ENCODE measurements around the gene STPG2.

The STPG2 gene

DNA sequence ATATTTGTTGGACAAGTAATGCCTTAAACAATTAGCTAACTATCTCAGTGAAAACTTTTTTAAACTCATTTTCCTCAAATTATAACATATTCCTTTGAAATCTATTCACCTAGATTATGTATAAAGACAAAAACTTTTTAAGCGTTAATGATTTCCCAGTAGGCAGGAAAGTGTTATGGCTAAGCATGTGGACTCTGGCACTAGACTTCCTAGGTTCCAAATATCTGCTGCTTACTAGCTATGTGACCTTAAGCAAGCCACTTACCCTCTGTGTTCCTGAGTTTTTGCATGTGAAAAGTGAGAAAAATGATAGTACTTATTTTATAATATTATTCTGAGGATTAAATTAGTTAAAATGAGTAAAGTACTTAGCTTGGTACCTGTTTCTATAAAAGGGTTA is 301.8 kb downstream of the STPG2 start:
- Mint-ChIP-seq H3K4me1 (no peaks in the 10 kb centered on the region), H3K4me3 (no peak overlapping the region), H3K9me3 (peaks cover 4% of the 10 kb centered on the region), H3K36me3 (no peaks in the 10 kb centered on the region), H3K27ac (no peak overlapping the region)
- DNase-seq (ENCODE audit: low spot score in 2 of 2), result no peak
- ATAC-seq, result no peak

DNA sequence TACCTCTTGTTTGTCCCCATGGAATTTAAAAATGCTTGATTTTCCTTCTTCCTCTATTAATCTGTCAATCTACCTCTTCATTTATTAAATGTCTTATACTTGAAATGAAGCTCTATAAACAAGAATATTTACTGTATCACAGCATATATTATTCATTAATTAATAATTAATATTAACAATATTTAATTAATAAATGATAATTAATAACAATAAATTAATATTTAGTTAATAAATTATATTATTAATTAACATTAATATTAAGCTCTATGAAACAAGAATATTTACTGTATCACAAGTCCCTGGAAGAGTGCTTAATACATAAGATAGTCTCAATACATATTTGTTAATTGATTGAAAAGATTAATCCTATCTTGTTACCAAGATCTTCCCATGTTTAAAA is 306.6 kb downstream of the STPG2 start:
- H3K4me1 Mint-ChIP-seq, result no peaks in the 10 kb centered on the region
- no peak overlapping the region for H3K4me3 Mint-ChIP-seq
- DNase-seq (ENCODE audit: low spot score in 2 of 2) (no peak), ATAC-seq (no peak)
- H3K9me3 Mint-ChIP-seq, result no peaks in the 10 kb centered on the region
- H3K36me3 Mint-ChIP-seq, result no peaks in the 10 kb centered on the region
- H3K27ac Mint-ChIP-seq, result no peak overlapping the region

DNA sequence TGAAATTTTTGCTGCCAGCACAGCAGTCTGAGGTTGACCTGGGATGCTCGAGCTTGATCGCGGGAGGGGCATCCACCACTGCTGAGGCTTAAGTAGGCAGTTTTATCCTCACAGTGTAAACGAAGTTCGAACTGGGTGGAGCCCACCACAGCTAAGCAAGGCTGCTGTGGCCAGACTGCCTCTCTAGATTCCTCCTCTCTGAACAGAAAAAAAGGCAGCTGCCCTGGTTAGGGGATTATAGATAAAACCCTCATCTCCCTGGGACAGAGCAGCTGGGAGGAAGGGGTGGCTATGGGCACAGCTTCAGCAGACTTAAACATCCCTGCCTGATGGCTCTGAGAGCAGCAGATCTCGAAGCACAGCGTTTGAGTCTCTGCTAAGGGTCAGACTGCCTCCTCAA is 314.6 kb downstream of the STPG2 start:
- H3K4me3 Mint-ChIP-seq, result no peak overlapping the region
- no peaks in the 10 kb centered on the region for H3K4me1 Mint-ChIP-seq
- H3K27ac Mint-ChIP-seq, result no peak overlapping the region
- peaks cover 11% of the 10 kb centered on the region for H3K9me3 Mint-ChIP-seq
- no peaks in the 10 kb centered on the region for H3K36me3 Mint-ChIP-seq
- ATAC-seq (no peak), DNase-seq (ENCODE audit: low spot score in 2 of 2) (no peak)

DNA sequence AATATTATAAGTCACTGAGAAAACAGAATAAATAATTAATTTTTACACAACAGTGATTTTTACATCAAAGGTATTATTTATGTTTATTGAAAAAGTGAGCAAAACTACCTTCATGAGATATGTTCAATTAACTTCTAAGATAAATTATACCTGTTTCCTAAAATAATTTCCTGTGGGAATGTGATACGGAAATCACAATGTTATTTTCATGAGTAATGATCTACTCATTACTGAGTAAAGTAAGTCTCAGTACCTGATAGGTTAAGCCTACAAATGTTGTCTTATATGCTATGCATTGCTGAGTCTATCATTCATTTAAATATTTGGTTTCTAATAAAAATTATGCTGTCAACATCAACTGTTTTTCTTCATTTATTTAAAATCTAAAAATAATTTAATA is 324.0 kb downstream of the STPG2 start:
- DNase-seq (ENCODE audit: low spot score in 2 of 2) (no peak), ATAC-seq (no peak)
- Mint-ChIP-seq H3K4me1 (no peaks in the 10 kb centered on the region), H3K27ac (no peak overlapping the region), H3K36me3 (no peaks in the 10 kb centered on the region), H3K9me3 (peaks cover 4% of the 10 kb centered on the region), H3K4me3 (no peak overlapping the region)

DNA sequence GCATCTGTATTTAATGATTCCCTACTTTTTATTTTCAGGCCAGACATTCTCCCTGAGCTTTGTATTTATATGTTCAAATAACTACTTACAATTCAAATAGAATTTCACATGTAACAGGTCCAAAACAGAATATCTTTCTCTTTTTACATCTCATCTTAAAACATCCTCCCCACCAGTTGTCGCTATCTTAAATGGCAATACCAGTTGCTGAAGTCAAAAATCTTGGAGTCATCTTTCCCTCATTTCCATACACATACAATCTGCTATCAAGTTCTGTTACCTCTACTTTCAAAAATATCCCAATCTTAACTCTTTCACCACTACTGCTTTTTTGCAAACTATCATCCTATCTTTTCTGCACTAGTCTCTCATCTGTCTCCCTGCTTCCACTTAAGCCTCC is 330.5 kb downstream of the STPG2 start:
- Mint-ChIP-seq H3K9me3 (peaks cover 4% of the 10 kb centered on the region), H3K27ac (no peak overlapping the region), H3K36me3 (no peaks in the 10 kb centered on the region), H3K4me1 (no peaks in the 10 kb centered on the region), H3K4me3 (no peak overlapping the region)
- no peak for DNase-seq (ENCODE audit: low spot score in 2 of 2)
- no peak for ATAC-seq

DNA sequence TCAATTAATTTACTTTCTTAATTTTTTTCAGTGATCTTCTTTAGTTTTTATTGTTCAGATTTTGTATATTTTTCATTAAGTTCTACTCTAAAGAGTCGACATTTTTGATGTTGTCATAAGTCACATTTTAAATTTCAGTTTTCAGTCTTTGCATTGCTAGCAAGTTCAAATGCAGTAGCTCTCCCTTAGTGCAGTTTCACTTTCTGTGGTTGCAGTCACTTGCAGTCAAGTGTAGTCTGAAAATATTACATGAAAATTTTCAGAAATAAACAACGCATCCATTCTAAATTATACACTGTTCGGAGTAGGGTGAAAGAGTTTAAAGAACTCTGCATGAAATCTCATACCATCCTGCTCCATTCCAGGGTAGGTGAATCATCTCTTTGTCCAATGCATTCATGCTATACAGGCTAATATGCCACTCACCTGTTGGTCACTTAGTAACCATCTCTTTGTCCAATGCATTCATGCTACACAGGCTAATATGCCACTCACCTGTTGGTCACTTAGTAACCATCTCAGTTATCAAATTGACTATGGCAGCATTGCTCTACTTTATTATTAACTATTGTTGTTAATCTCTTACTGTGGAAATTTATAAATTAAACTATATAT is 356.9 kb downstream of the STPG2 start:
- ATAC-seq (no peak), DNase-seq (ENCODE audit: low spot score in 2 of 2) (no peak)
- H3K4me1 Mint-ChIP-seq, result no peaks in the 10 kb centered on the region
- no peaks in the 10 kb centered on the region for H3K36me3 Mint-ChIP-seq
- peaks cover 10% of the 10 kb centered on the region for H3K9me3 Mint-ChIP-seq
- H3K27ac Mint-ChIP-seq, result no peak overlapping the region
- no peak overlapping the region for H3K4me3 Mint-ChIP-seq

DNA sequence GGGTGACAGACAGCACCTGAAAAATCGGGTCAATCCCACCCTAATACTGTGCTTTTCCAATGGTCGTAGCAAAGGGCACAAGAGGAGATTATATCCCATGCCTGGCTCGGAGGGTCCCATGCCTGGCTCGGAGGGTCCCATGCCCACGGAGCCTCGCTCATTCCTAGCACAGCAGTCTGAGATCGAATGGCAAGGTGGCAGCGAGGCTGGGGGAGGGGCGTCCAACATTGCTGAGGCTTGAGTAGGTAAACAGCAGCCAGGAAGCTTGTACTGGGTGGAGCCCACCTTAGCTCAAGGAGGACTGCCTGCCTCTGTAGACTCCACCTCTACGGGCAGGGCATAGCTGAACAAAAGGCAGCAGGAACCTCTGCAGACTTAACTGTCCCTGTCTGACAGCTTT is 365.1 kb downstream of the STPG2 start:
- Mint-ChIP-seq H3K27ac (no peak overlapping the region), H3K36me3 (no peaks in the 10 kb centered on the region), H3K9me3 (peaks cover 3% of the 10 kb centered on the region), H3K4me1 (no peaks in the 10 kb centered on the region), H3K4me3 (no peak overlapping the region)
- DNase-seq (ENCODE audit: low spot score in 2 of 2), result no peak
- ATAC-seq, result no peak

DNA sequence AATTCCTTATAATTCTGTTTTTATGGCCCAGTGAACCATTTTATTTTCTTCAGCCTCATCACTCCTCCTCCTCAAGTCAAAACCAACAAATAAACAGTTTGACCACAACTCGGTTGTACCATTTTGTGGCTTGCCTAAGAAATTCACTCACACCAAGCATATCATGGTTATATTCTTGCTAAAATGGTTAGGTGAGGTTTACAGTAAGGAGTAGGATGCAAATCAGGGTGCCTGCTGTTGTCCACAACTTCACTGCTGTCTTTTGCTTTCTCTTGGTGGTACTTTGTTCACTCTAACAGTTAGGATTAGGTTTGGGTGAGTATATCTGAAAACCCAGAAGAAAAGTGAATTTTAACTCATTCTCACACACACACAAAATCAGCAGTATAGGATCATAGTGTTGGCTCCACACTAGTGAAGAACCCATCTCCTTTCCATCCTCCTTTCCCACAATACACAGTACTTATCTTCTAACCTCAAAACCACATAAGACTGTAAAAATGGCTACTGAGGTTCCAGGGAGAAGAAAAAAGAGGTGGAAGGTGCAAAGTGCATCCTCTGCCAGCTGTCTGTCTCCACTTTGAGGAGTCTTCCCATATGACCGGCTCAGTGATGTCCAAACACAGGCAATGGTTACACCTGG is 368.8 kb downstream of the STPG2 start:
- H3K27ac Mint-ChIP-seq, result no peak overlapping the region
- DNase-seq (ENCODE audit: low spot score in 2 of 2), result no peak
- H3K4me1 Mint-ChIP-seq, result no peaks in the 10 kb centered on the region
- H3K4me3 Mint-ChIP-seq, result no peak overlapping the region
- H3K9me3 Mint-ChIP-seq, result peaks cover 3% of the 10 kb centered on the region
- no peak for ATAC-seq
- no peaks in the 10 kb centered on the region for H3K36me3 Mint-ChIP-seq

DNA sequence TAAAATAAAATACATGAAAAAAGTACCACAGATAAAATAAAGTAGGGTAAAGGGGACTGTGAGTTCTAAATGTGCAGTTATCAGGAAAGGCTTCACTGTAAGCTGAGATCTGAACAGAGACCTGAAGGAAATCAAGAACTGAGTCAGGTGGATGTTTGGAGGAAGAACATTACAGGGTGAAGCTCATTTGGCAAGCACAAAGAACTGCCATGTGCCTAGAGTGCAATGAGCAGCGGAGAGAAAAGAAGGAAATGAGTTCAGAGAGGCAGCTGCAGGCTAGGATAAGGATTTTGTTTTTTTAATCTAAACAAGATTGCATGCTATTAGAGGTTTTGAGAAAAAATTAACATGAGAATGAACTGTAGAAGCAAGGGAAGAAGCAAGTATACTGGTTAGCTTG is 373.1 kb downstream of the STPG2 start:
- Mint-ChIP-seq H3K27ac (no peak overlapping the region), H3K36me3 (no peaks in the 10 kb centered on the region), H3K4me3 (no peak overlapping the region), H3K9me3 (peaks cover 3% of the 10 kb centered on the region), H3K4me1 (no peaks in the 10 kb centered on the region)
- DNase-seq (ENCODE audit: low spot score in 2 of 2) (no peak), ATAC-seq (no peak)

DNA sequence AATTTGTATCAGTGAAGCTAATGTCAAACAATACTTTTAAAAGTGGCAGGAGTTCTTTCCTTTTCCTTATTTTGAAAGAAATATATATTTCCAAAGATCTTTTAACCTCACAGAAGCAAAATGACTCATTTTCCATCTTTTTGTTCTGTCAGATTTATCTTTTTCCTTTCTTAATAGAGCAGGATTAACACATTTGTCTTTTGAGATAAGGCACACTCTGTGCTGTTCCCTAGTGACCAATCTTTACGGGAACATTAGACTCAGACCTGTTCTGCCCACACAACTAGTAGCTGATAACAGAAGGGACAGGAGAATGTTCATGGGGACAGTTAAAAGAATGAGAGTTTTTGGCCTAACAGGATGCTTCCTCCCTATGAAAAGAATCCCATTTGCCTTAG is 381.2 kb downstream of the STPG2 start:
- peaks cover 2% of the 10 kb centered on the region for H3K9me3 Mint-ChIP-seq
- no peak overlapping the region for H3K4me3 Mint-ChIP-seq
- no peak for ATAC-seq
- H3K4me1 Mint-ChIP-seq, result no peaks in the 10 kb centered on the region
- no peak for DNase-seq (ENCODE audit: low spot score in 2 of 2)
- H3K36me3 Mint-ChIP-seq, result no peaks in the 10 kb centered on the region
- no peak overlapping the region for H3K27ac Mint-ChIP-seq

DNA sequence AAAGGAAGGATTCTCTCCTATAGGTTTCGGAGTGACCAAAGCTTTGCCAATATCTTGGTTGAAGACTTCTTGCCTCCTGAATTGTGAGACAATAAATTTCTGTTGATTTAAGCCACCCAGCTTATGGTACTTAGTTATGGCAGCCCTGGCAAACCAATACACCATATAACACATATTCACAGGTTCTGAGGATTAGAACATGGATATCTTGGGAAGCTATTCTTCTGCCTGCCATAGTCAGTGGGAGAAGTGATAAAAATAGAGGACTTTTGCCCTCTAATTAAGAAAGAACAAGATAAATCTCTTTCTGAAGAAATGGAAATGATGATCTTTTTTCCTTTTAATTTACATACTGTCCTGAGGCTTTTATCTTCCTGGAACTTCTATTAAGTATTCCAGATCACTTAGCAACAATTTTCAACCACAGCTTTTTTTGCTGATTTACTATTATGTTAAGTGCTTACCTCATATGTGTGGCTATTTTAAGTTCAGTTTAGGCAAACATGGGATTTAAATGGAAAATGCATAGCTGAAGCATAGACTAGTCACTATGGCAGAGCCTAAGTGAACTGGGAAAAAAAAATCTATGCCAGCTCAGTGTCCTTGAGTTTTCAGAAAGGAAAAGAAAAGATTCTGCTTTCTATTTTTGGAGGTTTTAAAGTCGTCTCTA is 381.7 kb downstream of the STPG2 start:
- H3K4me3 Mint-ChIP-seq, result no peak overlapping the region
- no peak overlapping the region for H3K27ac Mint-ChIP-seq
- H3K9me3 Mint-ChIP-seq, result peaks cover 6% of the 10 kb centered on the region
- H3K36me3 Mint-ChIP-seq, result no peaks in the 10 kb centered on the region
- no peaks in the 10 kb centered on the region for H3K4me1 Mint-ChIP-seq
- ATAC-seq (no peak), DNase-seq (ENCODE audit: low spot score in 2 of 2) (no peak)

DNA sequence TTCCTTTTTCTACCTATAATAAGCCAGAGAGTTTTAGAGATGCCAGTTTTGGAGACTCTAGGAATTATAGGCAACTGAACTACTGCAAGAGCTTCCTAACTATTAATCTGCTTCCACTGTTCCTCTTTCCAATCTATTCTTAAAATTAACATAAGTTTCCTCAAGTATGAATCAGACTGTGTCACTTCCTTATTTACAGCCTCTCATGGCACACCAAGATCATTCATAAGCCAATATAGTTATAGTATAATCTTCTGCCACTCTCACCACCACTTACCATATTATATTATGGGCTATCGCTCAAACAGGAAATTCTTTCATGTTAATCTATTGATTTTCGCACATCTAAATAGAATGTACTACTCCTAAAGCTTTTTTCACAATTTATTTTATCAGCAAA is 383.5 kb downstream of the STPG2 start:
- ATAC-seq (no peak), DNase-seq (ENCODE audit: low spot score in 2 of 2) (no peak)
- Mint-ChIP-seq H3K9me3 (peaks cover 8% of the 10 kb centered on the region), H3K4me3 (no peak overlapping the region), H3K36me3 (no peaks in the 10 kb centered on the region), H3K4me1 (no peaks in the 10 kb centered on the region), H3K27ac (no peak overlapping the region)

DNA sequence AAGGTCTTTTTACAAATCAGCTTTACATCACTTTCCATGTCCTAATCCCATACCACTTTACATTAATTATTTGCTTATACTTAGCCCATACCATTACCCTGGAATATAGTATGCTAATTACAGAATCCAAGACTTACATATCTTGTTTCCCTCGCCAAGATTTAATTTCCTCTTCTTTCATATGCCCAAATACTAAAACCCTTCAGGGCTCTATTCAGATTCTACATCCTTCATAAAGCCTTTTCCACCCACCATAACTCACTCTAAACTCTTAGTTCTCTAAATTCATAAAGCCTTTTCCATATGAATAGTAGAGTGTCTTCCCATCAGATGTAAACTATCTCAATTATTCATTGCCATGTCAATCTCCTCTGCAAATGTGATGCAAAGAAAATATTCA is 390.7 kb downstream of the STPG2 start:
- no peak overlapping the region for H3K4me3 Mint-ChIP-seq
- ATAC-seq, result no peak
- no peak overlapping the region for H3K27ac Mint-ChIP-seq
- no peaks in the 10 kb centered on the region for H3K4me1 Mint-ChIP-seq
- peaks cover 14% of the 10 kb centered on the region for H3K9me3 Mint-ChIP-seq
- H3K36me3 Mint-ChIP-seq, result no peaks in the 10 kb centered on the region
- DNase-seq (ENCODE audit: low spot score in 2 of 2), result no peak

DNA sequence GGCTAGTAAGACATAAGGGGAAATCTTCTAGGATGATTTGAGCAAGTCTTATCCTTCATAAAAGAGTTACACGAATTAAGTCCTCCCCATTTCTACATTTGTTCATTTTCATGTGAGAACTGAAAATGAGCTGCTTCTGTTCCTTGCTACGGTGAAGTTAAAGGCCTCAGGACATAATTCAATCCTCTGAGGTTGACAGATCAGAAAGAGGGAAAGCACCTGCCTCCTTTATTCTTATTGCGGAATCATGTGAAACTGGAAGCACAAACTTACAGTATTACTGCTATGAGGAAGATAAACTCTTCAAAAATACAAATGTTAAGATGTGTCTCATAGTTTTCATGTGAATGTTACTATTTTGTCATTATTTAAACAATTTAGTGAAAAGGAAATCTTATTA is 395.3 kb downstream of the STPG2 start:
- H3K9me3 Mint-ChIP-seq, result peaks cover 11% of the 10 kb centered on the region
- H3K4me1 Mint-ChIP-seq, result no peaks in the 10 kb centered on the region
- no peaks in the 10 kb centered on the region for H3K36me3 Mint-ChIP-seq
- ATAC-seq (no peak), DNase-seq (ENCODE audit: low spot score in 2 of 2) (no peak)
- no peak overlapping the region for H3K4me3 Mint-ChIP-seq
- no peak overlapping the region for H3K27ac Mint-ChIP-seq

DNA sequence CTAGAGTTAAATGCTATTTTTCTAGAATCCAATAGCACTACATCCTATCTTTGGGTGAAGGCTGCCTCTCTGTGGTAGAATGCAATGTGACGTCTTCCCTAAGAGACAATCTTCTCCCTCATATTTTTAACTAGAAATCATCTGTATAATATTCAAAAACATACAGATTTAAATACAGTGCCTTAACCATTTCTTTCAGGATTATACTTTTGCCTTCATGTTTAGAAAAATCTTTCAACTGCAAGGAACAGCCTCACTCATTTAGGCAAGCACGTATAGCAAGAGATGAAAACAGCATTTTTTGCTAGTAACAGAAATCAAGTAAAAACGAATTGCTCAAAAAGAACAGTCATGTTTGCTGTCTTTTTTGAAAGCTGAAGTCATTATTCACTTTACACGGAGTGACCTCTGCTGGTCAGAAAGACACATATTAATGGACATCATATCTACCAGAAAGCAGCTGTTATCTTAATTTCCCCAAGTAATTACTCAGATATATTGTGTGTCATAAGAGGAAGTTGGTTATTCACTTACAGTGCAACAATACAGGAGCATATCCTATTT is 422.3 kb downstream of the STPG2 start:
- DNase-seq (ENCODE audit: low spot score in 2 of 2) (no peak), ATAC-seq (no peak)
- Mint-ChIP-seq H3K4me1 (no peaks in the 10 kb centered on the region), H3K36me3 (no peaks in the 10 kb centered on the region), H3K27ac (no peak overlapping the region), H3K4me3 (no peak overlapping the region), H3K9me3 (peaks cover 3% of the 10 kb centered on the region)

DNA sequence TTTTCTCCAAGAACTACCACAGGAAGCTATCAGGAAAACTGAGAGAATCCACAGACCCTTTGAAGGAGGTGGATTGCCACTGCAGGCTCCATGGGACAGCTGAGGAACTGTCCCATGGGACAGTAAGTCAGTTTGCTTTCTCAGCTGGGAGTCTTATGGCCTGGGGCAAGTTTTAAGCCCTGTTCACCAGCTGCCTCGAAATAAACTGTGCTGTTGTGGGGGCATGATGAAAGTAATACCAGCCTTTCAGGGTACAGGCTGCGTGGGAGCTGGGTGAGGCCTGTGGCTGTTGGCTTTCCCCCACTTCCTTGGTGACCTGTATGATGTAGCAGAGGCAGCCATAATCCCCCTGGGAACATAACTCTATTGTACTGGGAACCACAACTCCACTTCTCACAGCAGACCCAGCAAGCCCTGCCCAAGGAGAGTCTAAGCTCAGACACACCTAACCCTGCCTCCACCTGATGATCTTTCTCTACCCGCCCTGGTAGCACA is 452.1 kb downstream of the STPG2 start:
- Mint-ChIP-seq H3K4me1 (no peaks in the 10 kb centered on the region), H3K36me3 (no peaks in the 10 kb centered on the region), H3K9me3 (peaks cover 20% of the 10 kb centered on the region), H3K4me3 (no peak overlapping the region), H3K27ac (no peak overlapping the region)
- DNase-seq (ENCODE audit: low spot score in 2 of 2) (no peak), ATAC-seq (no peak)

Measured in stimulated activated effector memory CD8-positive, alpha-beta T cell treated with anti-CD3 and anti-CD28 coated beads, Interleukin-12 subunit alpha, Interleukin-12 subunit beta, amount 100 ng/mL, for 72 hours (primary cell).